Measurements from ENCODE around the gene TRIO.

DNA sequence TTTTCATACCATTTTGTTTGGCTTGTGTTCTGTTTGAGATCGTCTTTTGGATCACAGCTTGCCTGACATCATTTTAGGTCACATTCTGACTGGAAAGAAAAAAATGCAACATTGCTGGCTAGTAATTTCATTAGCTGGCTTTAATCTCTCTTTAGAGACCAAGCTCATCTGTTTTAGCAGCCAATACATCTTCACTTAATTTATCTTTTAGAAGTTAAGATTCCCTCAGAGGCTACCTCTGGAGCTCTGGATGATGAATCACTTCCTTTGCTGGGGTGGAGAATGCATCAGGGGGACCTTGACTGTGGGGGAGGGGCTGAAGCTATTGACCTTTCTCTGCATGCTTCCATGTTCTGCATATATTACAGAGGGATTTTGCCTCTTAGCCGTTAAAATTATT, 256.9 kb downstream of the TRIO start:
- TF ChIP-seq POLR2A (IDR thresholded peaks at IDR 0.05; ENCODE audit: borderline replicate concordance, extremely low read depth, insufficient read depth, insufficient read length): no peak
- no peak for TF ChIP-seq CTCF (IDR thresholded peaks at IDR 0.05 in 2 of 3, conservative IDR thresholded peaks at IDR 0.05 in 1 of 3; ENCODE audit: borderline replicate concordance in 1 of 3, insufficient read depth in 1 of 3, low read depth in 2 of 3, low read length in 2 of 3)
- no peak for TF ChIP-seq YY1 (IDR thresholded peaks at IDR 0.05; ENCODE audit: extremely low read depth, insufficient replicate concordance, low read depth, low read length)
- no peak for TF ChIP-seq TCF7L2 (IDR thresholded peaks at IDR 0.05; ENCODE audit: borderline replicate concordance, extremely low read depth, insufficient read depth, insufficient read length)
- TF ChIP-seq CEBPB (IDR thresholded peaks at IDR 0.05; ENCODE audit: low read depth): no peak
- TF ChIP-seq MAX (IDR thresholded peaks at IDR 0.05): no peak
- no peak for TF ChIP-seq POLR2AphosphoS5 (IDR thresholded peaks at IDR 0.05; ENCODE audit: low read depth, low read length)
- TF ChIP-seq ELF1 (IDR thresholded peaks at IDR 0.05; ENCODE audit: borderline replicate concordance, low read depth): no peak
- no peak for TF ChIP-seq SIN3A (IDR thresholded peaks at IDR 0.05; ENCODE audit: low read depth)
- TF ChIP-seq EZH2phosphoT487 (IDR thresholded peaks at IDR 0.05; ENCODE audit: borderline replicate concordance): no peak
- TF ChIP-seq RAD21 (IDR thresholded peaks at IDR 0.05; ENCODE audit: low read depth): no peak
- TF ChIP-seq EZH2 (IDR thresholded peaks at IDR 0.05): no peak
- TF ChIP-seq, protein P1, sequence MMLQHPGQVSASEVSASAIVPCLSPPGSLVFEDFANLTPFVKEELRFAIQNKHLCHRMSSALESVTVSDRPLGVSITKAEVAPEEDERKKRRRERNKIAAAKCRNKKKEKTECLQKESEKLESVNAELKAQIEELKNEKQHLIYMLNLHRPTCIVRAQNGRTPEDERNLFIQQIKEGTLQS (IDR thresholded peaks at IDR 0.05): no peak
- no peak for TF ChIP-seq ZNF274 (IDR thresholded peaks at IDR 0.05; ENCODE audit: low read depth, low read length)

All from HCT116 (cell line).